Neural progenitor cell (in vitro differentiated cells): ENCODE measurements around the gene MT1G.

Experiments
- EZH2 ChIP-seq: fragments of 200-600 bp; sonication (generic); IDR thresholded peaks from 2 replicates; pipeline ENCODE4 v1.6.1; 2017; ENCODE audit warnings: antibody characterized with exemption, mild to moderate bottlenecking, moderate library complexity
- TF ChIP-seq, protein P1 (sequence below): fragments of 200-600 bp; sonication (generic); IDR thresholded peaks from 2 replicates; pipeline ENCODE4 v1.5.1; 2017; ENCODE audit warnings: antibody characterized with exemption, mild to moderate bottlenecking

DNA sequence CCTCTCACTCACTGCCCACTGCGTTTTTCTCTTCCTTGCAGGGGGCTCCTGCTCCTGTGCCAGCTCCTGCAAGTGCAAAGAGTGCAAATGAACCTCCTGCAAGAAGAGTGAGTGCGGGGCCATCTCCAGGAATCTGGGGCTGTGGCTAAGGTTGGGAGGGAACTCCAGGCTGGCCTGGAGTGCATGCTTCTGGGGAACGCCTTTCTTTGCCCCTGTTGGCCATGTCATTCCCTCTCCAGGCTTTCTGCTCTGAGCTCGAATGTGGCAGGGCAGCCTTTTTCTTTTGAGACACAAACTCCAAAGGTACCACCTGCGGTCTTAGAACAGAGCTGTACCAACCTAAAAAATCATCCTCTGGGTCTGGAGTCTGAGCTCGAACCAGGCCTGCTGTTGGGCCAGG, 49.7 kb downstream of the MT1G start:
- TF ChIP-seq, protein P1, sequence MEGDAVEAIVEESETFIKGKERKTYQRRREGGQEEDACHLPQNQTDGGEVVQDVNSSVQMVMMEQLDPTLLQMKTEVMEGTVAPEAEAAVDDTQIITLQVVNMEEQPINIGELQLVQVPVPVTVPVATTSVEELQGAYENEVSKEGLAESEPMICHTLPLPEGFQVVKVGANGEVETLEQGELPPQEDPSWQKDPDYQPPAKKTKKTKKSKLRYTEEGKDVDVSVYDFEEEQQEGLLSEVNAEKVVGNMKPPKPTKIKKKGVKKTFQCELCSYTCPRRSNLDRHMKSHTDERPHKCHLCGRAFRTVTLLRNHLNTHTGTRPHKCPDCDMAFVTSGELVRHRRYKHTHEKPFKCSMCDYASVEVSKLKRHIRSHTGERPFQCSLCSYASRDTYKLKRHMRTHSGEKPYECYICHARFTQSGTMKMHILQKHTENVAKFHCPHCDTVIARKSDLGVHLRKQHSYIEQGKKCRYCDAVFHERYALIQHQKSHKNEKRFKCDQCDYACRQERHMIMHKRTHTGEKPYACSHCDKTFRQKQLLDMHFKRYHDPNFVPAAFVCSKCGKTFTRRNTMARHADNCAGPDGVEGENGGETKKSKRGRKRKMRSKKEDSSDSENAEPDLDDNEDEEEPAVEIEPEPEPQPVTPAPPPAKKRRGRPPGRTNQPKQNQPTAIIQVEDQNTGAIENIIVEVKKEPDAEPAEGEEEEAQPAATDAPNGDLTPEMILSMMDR = no peak
- no peak for TF ChIP-seq EZH2
